K562 (cell line): ENCODE data around the gene CNOT6L. TPM values are rescaled to one million over a fixed set of nuclear protein-coding genes. Genes with fewer than 3 reads are reported as not detected.

Experiments
- CBX2 ChIP-seq: fragments of 200-600 bp; sonication (generic); IDR thresholded peaks from one replicate; pipeline ENCODE4 v1.6.1; 2012; ENCODE audit warnings: mild to moderate bottlenecking, low read length, inconsistent platforms; ENCODE audit not compliant: insufficient read depth, poor library complexity, severe bottlenecking
- CREB1 ChIP-seq, 2 experiments: sonication (generic) in 1 of 2; formaldehyde crosslinking in 1 of 2; IDR thresholded peaks; 2 replicates each; pipeline versions ENCODE4 v1.6.1 to v1.8.0; 2012 to 2022; ENCODE audit warnings: inconsistent platforms in 1 of 2, mild to moderate bottlenecking in 1 of 2, missing genetic modification reagents in 1 of 2, moderate library complexity in 1 of 2
- CXXC5 ChIP-seq: fragments of 250-450 bp; sonication (Bioruptor Pico); IDR thresholded peaks from 2 replicates; pipeline ENCODE4 v1.8.0; 2022; ENCODE audit warnings: inconsistent platforms, mild to moderate bottlenecking, moderate library complexity
- EGR1 ChIP-seq: fragments of 450-650 bp; conservative IDR thresholded peaks from 2 replicates; pipeline ENCODE4 v1.6.1; 2017; ENCODE audit warnings: mild to moderate bottlenecking
- GTF2A2 ChIP-seq: IDR thresholded peaks from 2 replicates; pipeline ENCODE4 v1.6.1; 2016; ENCODE audit warnings: mild to moderate bottlenecking, missing genetic modification characterization, missing compliant biosample characterization
- TARDBP ChIP-seq: fragments of 450-650 bp; IDR thresholded peaks from 2 replicates; pipeline ENCODE4 v1.6.1; 2016
- XRCC5 ChIP-seq: fragments of 200-400 bp; formaldehyde crosslinking; IDR thresholded peaks from 2 replicates; pipeline ENCODE4 v1.6.1; 2017; ENCODE audit warnings: low read depth, mild to moderate bottlenecking, low read length
- ZNF146 ChIP-seq: IDR thresholded peaks from one replicate; pipeline ENCODE4 v1.6.1; 2018; ENCODE audit warnings: missing compliant biosample characterization; ENCODE audit not compliant: unreplicated experiment
- ZNF445 ChIP-seq: fragments of 250-450 bp; sonication (Bioruptor Pico); IDR thresholded peaks from 2 replicates; pipeline ENCODE4 v1.4.0; 2020; ENCODE audit warnings: low read depth, mild to moderate bottlenecking, moderate library complexity
- polyA plus RNA-seq, 8 experiments: library from polyadenylated mRNA; depleted of rRNA in 4 of 8; stranded (reverse) in 5 of 8; unstranded in 3 of 8; fragments of >200 nt; fragmentation: Nextera tagmentation in 2 of 8; fragmentation: Illumina TruSeq in 1 of 8; extraction: Ambion mirVana in 2 of 8; extraction: Trizol in 1 of 8; gene quantifications; 2 replicates each; pipeline versions ENCODE4 v1.2.1 to v1.2.3, GENCODE V29; 2011 to 2014; ENCODE audit warnings: inconsistent platforms in 1 of 8, missing spikeins in 1 of 8
- total RNA-seq, 7 experiments: library from RNA; depleted of rRNA in 6 of 7; stranded (reverse); fragments of >200 nt in 6 of 7; fragmentation: Illumina TruSeq in 2 of 7; extraction: Trizol in 2 of 7; gene quantifications; 2 replicates each; pipeline versions ENCODE4 v1.2.1 to v1.2.3, GENCODE V29; 2011 to 2021; ENCODE audit warnings: low replicate concordance in 1 of 7
- TF ChIP-seq, protein P1 (sequence below): sonication (generic); formaldehyde crosslinking; IDR thresholded peaks from 2 replicates; pipeline ENCODE4 v1.8.1; 2023; ENCODE audit warnings: mild to moderate bottlenecking, missing genetic modification reagents
- TF ChIP-seq, protein P2 (sequence below): fragments of 250-450 bp; sonication (Bioruptor Pico); IDR thresholded peaks from 2 replicates; pipeline ENCODE4 v1.8.0; 2022; ENCODE audit warnings: inconsistent platforms, mild to moderate bottlenecking, moderate library complexity, borderline replicate concordance
- TF ChIP-seq, protein P3 (sequence below): fragments of 450-650 bp; IDR thresholded peaks from 2 replicates; pipeline ENCODE4 v1.6.1; 2016; ENCODE audit warnings: antibody characterized with exemption
- TF ChIP-seq, protein P4 (sequence below): conservative IDR thresholded peaks from 2 replicates; pipeline ENCODE4 v1.6.1; 2011; ENCODE audit warnings: low read depth, mild to moderate bottlenecking, low read length; ENCODE audit not compliant: control insufficient read depth
- TF ChIP-seq, protein P5 (sequence below): fragments of 250-450 bp; sonication (Bioruptor Pico); IDR thresholded peaks from 2 replicates; pipeline ENCODE4 v1.5.0; 2021
- TF ChIP-seq, protein P6 (sequence below), 2 experiments: fragments of 150-350 bp in 1 of 2; IDR thresholded peaks; 2 replicates each; pipeline ENCODE4 v1.6.1; 2012 to 2016; ENCODE audit warnings: low read depth in 2 of 2, low read length in 2 of 2, mild to moderate bottlenecking in 1 of 2, moderate library complexity in 1 of 2

Gene CNOT6L
- total and polyA plus RNA-seq, 9 of the 15 experiments (the other 6 are each of a cell fraction or from before 2014, with no cell fraction given) = 3.7 to 27.9 (median 6.5) TPM

DNA sequence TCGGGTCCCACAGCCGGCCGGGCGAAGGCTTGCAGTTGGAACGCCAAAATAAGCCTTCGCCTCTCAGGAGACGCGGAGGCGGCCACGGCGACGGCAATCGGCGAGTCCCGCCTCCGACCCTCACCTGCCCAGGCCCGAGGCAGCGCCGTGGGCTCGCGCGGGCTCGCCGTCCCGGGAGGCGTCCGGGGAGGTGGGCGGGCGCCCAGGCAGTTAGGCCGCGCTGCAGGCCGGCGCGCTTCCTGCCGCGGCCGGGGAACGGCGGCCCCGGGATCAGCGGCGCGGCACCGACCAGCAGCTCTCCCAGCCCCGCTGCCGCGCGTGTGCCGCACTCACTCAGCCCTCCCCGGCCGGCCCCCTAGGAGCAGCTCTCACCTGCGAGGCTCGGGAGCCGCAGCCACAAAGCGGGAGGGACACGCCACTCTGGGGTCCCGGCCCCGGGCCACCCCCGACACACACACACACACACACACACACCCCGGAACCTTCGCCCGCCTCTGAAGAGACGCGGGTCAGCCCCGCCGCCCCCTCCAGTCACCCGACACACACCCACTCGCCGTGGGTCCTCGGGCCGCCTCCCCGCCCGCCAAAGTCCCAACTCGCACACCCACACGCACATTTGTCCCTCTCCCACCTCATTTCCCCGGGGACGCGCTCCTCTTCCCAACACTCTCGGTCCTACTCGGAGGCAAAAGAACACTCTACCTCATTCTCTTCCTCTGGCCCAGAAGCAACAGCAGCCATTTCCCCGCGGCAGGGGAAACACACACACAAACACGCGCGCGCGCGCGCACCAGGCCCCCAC lies at the start of gene CNOT6L (continued):
- no peak for TF ChIP-seq ZNF445 (CRISPR knock-in tag)
- TF ChIP-seq, protein P1, sequence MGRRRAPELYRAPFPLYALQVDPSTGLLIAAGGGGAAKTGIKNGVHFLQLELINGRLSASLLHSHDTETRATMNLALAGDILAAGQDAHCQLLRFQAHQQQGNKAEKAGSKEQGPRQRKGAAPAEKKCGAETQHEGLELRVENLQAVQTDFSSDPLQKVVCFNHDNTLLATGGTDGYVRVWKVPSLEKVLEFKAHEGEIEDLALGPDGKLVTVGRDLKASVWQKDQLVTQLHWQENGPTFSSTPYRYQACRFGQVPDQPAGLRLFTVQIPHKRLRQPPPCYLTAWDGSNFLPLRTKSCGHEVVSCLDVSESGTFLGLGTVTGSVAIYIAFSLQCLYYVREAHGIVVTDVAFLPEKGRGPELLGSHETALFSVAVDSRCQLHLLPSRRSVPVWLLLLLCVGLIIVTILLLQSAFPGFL (CRISPR knock-in tag) = no peak
- no peak for TF ChIP-seq XRCC5
- TF ChIP-seq CREB1 (IDR thresholded peaks at IDR 0.05) = no peak
- peak; percentile 32; the same call in 1 of the 2 replicates for TF ChIP-seq CREB1 (CRISPR knock-in tag; IDR thresholded peaks at IDR 0.05)
- TF ChIP-seq, protein P2, sequence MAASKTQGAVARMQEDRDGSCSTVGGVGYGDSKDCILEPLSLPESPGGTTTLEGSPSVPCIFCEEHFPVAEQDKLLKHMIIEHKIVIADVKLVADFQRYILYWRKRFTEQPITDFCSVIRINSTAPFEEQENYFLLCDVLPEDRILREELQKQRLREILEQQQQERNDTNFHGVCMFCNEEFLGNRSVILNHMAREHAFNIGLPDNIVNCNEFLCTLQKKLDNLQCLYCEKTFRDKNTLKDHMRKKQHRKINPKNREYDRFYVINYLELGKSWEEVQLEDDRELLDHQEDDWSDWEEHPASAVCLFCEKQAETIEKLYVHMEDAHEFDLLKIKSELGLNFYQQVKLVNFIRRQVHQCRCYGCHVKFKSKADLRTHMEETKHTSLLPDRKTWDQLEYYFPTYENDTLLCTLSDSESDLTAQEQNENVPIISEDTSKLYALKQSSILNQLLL (CRISPR knock-in tag) = no peak
- no peak for TF ChIP-seq TARDBP
- TF ChIP-seq, protein P3, sequence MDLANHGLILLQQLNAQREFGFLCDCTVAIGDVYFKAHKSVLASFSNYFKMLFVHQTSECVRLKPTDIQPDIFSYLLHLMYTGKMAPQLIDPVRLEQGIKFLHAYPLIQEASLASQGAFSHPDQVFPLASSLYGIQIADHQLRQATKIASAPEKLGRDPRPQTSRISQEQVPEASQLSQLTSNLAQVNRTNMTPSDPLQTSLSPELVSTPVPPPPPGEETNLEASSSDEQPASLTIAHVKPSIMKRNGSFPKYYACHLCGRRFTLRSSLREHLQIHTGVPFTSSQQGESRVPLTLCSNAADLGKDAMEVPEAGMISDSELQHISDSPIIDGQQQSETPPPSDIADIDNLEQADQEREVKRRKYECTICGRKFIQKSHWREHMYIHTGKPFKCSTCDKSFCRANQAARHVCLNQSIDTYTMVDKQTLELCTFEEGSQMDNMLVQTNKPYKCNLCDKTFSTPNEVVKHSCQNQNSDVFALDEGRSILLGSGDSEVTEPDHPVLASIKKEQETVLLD = peak; percentile 81
- TF ChIP-seq, protein P4, sequence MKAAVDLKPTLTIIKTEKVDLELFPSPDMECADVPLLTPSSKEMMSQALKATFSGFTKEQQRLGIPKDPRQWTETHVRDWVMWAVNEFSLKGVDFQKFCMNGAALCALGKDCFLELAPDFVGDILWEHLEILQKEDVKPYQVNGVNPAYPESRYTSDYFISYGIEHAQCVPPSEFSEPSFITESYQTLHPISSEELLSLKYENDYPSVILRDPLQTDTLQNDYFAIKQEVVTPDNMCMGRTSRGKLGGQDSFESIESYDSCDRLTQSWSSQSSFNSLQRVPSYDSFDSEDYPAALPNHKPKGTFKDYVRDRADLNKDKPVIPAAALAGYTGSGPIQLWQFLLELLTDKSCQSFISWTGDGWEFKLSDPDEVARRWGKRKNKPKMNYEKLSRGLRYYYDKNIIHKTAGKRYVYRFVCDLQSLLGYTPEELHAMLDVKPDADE = 0 out of 2 replicates have a peak, but pooled peaks have one; percentile 37
- TF ChIP-seq CXXC5 (CRISPR knock-in tag) = peak; percentile 71
- TF ChIP-seq EGR1 = peak; percentile 86
- no peak for TF ChIP-seq CBX2
- no peak for TF ChIP-seq ZNF146 (CRISPR knock-in tag)
- TF ChIP-seq, protein P5, sequence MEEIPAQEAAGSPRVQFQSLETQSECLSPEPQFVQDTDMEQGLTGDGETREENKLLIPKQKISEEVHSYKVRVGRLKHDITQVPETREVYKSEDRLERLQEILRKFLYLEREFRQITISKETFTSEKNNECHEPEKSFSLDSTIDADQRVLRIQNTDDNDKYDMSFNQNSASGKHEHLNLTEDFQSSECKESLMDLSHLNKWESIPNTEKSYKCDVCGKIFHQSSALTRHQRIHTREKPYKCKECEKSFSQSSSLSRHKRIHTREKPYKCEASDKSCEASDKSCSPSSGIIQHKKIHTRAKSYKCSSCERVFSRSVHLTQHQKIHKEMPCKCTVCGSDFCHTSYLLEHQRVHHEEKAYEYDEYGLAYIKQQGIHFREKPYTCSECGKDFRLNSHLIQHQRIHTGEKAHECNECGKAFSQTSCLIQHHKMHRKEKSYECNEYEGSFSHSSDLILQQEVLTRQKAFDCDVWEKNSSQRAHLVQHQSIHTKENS = no peak
- TF ChIP-seq, protein P6, sequence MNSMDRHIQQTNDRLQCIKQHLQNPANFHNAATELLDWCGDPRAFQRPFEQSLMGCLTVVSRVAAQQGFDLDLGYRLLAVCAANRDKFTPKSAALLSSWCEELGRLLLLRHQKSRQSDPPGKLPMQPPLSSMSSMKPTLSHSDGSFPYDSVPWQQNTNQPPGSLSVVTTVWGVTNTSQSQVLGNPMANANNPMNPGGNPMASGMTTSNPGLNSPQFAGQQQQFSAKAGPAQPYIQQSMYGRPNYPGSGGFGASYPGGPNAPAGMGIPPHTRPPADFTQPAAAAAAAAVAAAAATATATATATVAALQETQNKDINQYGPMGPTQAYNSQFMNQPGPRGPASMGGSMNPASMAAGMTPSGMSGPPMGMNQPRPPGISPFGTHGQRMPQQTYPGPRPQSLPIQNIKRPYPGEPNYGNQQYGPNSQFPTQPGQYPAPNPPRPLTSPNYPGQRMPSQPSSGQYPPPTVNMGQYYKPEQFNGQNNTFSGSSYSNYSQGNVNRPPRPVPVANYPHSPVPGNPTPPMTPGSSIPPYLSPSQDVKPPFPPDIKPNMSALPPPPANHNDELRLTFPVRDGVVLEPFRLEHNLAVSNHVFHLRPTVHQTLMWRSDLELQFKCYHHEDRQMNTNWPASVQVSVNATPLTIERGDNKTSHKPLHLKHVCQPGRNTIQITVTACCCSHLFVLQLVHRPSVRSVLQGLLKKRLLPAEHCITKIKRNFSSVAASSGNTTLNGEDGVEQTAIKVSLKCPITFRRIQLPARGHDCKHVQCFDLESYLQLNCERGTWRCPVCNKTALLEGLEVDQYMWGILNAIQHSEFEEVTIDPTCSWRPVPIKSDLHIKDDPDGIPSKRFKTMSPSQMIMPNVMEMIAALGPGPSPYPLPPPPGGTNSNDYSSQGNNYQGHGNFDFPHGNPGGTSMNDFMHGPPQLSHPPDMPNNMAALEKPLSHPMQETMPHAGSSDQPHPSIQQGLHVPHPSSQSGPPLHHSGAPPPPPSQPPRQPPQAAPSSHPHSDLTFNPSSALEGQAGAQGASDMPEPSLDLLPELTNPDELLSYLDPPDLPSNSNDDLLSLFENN (IDR thresholded peaks at IDR 0.05; ENCODE audit: low read depth in 2 of 2, low read length in 2 of 2) = no peak
- no peak for TF ChIP-seq GTF2A2 (tag)
